ACC112 (cell line): ENCODE measurements around the gene ATP11B.

Source experiments
- H2AFZ ChIP-seq: fragments of 200-600 bp; sonication (generic); one replicate; pipeline ENCODE4 v1.6.0; 2017; ENCODE audit warnings: antibody characterized with exemption, low read length; ENCODE audit not compliant: unreplicated experiment
- H3K27ac ChIP-seq: fragments of 200-600 bp; sonication (generic); 2 replicates; pipeline ENCODE4 v1.5.1; 2014; ENCODE audit warnings: low read depth, mild to moderate bottlenecking, antibody characterized with exemption, low read length, moderate library complexity
- H3K27me3 ChIP-seq: fragments of 200-600 bp; sonication (generic); 2 replicates; pipeline ENCODE4 v1.6.1; 2014; ENCODE audit warnings: mild to moderate bottlenecking, antibody characterized with exemption, low read length, moderate library complexity, mixed read lengths; ENCODE audit not compliant: insufficient read depth
- H3K36me3 ChIP-seq: fragments of 200-600 bp; sonication (generic); 2 replicates; pipeline ENCODE4 v1.6.1; 2016; ENCODE audit warnings: mild to moderate bottlenecking, antibody characterized with exemption, low read length, moderate library complexity, mixed read lengths; ENCODE audit not compliant: insufficient read depth
- H3K4me1 ChIP-seq: fragments of 200-600 bp; sonication (generic); one replicate; pipeline ENCODE4 v1.6.1; 2016; ENCODE audit warnings: low read length, mixed read lengths; ENCODE audit not compliant: insufficient read depth, unreplicated experiment, control insufficient read depth
- H3K4me3 ChIP-seq: fragments of 200-600 bp; sonication (generic); 2 replicates; pipeline ENCODE4 v1.5.1; 2014; ENCODE audit warnings: mild to moderate bottlenecking, low read depth, low read length
- H3K79me2 ChIP-seq: fragments of 200-600 bp; sonication (generic); one replicate; pipeline ENCODE4 v1.6.0; 2016; ENCODE audit warnings: low read length; ENCODE audit not compliant: control insufficient read depth, unreplicated experiment, insufficient read depth

ATP11B gene

DNA sequence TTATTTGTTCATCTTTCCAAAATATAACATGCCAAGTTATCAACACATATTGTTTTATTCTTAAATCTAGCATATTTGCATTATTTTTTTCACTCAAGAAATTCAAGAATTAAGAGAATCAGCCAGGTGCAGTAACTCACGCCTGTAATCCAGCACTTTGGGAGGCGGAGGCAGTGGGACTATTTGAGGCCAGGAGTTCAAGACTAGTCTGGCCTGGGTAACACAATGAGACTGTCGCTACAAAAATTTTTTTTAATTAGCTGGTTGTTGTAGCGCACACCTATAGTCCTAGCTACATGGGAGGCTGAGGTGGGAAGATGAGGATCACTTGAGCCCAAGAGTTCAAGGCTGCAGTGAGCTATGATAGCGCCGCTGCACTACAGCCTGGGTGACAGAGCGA, 176.5 kb downstream of the ATP11B start:
- Histone ChIP-seq H3K27ac (peak overlapping the region; percentile 75), H3K27me3 (no peaks in the 10 kb centered on the region)

DNA sequence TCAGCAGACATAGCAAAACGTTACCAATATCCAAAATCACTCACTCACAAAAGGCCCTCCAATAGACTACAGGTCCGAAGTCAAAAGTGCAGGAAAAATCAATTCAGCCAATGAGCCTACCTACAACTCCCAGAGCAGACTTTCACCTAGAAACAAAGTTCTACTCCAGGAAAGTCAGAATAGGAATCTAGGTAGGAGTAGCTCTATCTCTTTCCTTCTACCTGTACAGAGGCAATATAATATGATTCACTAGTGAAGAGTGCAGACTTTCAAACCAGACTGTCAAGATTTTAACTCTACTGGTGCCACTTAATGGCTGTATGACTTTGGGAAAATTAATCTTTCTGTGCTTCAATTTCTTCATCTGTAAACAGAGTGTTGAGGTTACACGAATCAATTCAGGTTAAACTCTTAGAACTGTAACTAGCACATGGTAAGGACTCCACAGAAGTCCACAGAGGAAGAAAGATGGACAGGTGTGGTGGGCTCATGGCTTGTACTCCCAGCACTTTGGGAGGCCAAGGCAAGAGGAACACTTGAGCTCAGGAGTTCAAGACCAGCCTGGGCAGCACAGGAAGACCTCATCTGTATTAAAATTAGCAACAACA, 177.6 kb downstream of the ATP11B start:
- Histone ChIP-seq H3K27ac (no peak overlapping the region), H2AFZ (no peak overlapping the region), H3K79me2 (peaks cover 77% of the 10 kb centered on the region), H3K36me3 (no peaks in the 10 kb centered on the region), H3K4me3 (no peak overlapping the region), H3K4me1 (peaks cover 34% of the 10 kb centered on the region), H3K27me3 (no peaks in the 10 kb centered on the region)

More for the DNA sequence above, 176.5 kb downstream of the ATP11B start:
- Histone ChIP-seq H3K4me3 (no peak overlapping the region), H2AFZ (no peak overlapping the region), H3K36me3 (no peaks in the 10 kb centered on the region), H3K79me2 (peaks cover 78% of the 10 kb centered on the region), H3K4me1 (peaks cover 34% of the 10 kb centered on the region)
